ENCODE measurements around the gene NR3C1. TPM values are rescaled to one million over a fixed set of nuclear protein-coding genes. Genes with fewer than 3 reads are reported as not detected.

NR3C1 gene
- total RNA-seq, 6 experiments from 2014 or later = 27.3 to 60.1 (median 47.2) TPM

- no peaks in the 10 kb centered on the region for H3K9me3 ChIP-seq
- TF ChIP-seq, protein P1, sequence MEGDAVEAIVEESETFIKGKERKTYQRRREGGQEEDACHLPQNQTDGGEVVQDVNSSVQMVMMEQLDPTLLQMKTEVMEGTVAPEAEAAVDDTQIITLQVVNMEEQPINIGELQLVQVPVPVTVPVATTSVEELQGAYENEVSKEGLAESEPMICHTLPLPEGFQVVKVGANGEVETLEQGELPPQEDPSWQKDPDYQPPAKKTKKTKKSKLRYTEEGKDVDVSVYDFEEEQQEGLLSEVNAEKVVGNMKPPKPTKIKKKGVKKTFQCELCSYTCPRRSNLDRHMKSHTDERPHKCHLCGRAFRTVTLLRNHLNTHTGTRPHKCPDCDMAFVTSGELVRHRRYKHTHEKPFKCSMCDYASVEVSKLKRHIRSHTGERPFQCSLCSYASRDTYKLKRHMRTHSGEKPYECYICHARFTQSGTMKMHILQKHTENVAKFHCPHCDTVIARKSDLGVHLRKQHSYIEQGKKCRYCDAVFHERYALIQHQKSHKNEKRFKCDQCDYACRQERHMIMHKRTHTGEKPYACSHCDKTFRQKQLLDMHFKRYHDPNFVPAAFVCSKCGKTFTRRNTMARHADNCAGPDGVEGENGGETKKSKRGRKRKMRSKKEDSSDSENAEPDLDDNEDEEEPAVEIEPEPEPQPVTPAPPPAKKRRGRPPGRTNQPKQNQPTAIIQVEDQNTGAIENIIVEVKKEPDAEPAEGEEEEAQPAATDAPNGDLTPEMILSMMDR (IDR thresholded peaks at IDR 0.05) = no peak
- no peak for TF ChIP-seq POLR2A (IDR thresholded peaks at IDR 0.05)
- ATAC-seq (no peak), DNase-seq (no peak)
- H3K27ac ChIP-seq = no peak overlapping the region
- whole genome bisulfite sequencing (ENCODE audit: insufficient coverage, low coverage, low lambda C conversion rate, missing lambda C conversion rate) = 83% methylated on average over 2 of the region's 2 CpGs
- intact Hi-C loops (cut with DNase I) = no loop called here
- H3K4me1 ChIP-seq = peaks cover 0 to 29% (median 3%) of the 10 kb centered on the region in 4 donors
- H3K4me3 ChIP-seq = no peak overlapping the region
- no peaks in the 10 kb centered on the region for H3K36me3 ChIP-seq
- no peaks in the 10 kb centered on the region for H3K27me3 ChIP-seq
These were observed 39.4 kb downstream of the NR3C1 start for GRCh38 chr5:143364061-143364460.

- no peak for DNase-seq
- no peaks in the 10 kb centered on the region for H3K9me3 ChIP-seq
- H3K36me3 ChIP-seq = no peaks in the 10 kb centered on the region
- intact Hi-C loops (cut with DNase I) = no loop called here
- no peaks in the 10 kb centered on the region for H3K27me3 ChIP-seq
- TF ChIP-seq POLR2A (IDR thresholded peaks at IDR 0.05) = no peak
- TF ChIP-seq, protein P1 (IDR thresholded peaks at IDR 0.05) = no peak
- no peak overlapping the region for H3K4me3 ChIP-seq
- H3K27ac ChIP-seq = no peak overlapping the region
- peaks cover 0 to 36% (median 3%) of the 10 kb centered on the region in 4 donors for H3K4me1 ChIP-seq
- ATAC-seq = no peak
- 91% methylated on average over 1 of the region's 1 CpG for WGBS (ENCODE audit: insufficient coverage, low coverage, low lambda C conversion rate, missing lambda C conversion rate)
These were observed 40.7 kb downstream of the NR3C1 start for GRCh38 chr5:143362664-143363227.

DNA sequence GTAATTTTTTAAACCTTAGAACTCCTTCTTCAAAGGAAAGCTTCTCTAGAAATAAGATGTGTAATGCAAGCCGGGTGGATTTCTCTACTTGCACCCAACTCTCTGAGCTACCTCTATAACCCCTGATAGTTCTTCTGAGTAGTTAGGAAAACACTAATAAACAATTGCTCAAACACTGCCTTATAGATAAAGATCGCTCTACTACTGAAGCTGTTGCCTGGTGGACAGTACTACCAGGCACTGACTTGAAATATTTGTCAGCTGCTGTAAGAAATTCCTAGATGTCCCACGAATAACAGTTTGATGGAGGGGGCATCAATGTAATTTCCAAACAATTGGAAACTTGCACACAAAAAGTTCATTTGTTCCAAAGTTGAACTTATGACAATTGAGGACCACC is 42.0 kb downstream of the NR3C1 start:
- WGBS (ENCODE audit: insufficient coverage, low coverage, low lambda C conversion rate, missing lambda C conversion rate) = 60% methylated on average over 3 of the region's 3 CpGs
- no peaks in the 10 kb centered on the region for H3K36me3 ChIP-seq
- DNase-seq = no peak
- H3K27ac ChIP-seq = no peak overlapping the region
- intact Hi-C loops (cut with DNase I) = no loop called here
- no peaks in the 10 kb centered on the region for H3K27me3 ChIP-seq
- no peaks in the 10 kb centered on the region for H3K9me3 ChIP-seq
- ATAC-seq = peak in 1 of 4 donors; percentile 58
- TF ChIP-seq, protein P1 (IDR thresholded peaks at IDR 0.05) = no peak
- no peak for TF ChIP-seq POLR2A (IDR thresholded peaks at IDR 0.05)
- H3K4me3 ChIP-seq = no peak overlapping the region
- peaks cover 0 to 49% (median 6%) of the 10 kb centered on the region in 4 donors for H3K4me1 ChIP-seq

DNA sequence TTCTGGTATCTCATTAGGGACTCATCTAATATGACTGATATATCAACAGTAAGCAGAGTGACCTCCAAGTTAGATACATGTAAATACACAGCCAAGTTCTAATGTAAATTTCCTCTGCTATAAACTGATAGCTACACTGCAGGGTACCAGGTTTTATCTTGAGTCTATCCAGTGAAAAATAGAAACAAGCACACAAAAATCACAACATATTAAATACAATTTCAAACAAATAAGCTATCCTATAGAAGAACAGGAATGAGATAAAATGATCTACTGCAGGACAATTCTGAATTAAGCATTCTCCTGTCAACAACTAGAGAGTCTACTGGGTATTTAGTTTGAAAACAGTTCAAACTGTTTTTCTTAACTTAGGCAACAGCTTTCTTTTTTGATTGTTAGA is 42.7 kb downstream of the NR3C1 start:
- Histone ChIP-seq H3K4me3 (no peak overlapping the region), H3K4me1 (peaks cover 0 to 55% (median 9%) of the 10 kb centered on the region in 4 donors), H3K27me3 (no peaks in the 10 kb centered on the region), H3K27ac (no peak overlapping the region), H3K9me3 (no peaks in the 10 kb centered on the region), H3K36me3 (no peaks in the 10 kb centered on the region)
- ATAC-seq (no peak), DNase-seq (no peak)
- intact Hi-C loops (cut with DNase I) = no loop called here
- TF ChIP-seq, protein P1 (IDR thresholded peaks at IDR 0.05) = no peak
- no peak for TF ChIP-seq POLR2A (IDR thresholded peaks at IDR 0.05)

GRCh38 chr5:143359869-143360268 is 43.6 kb downstream of the NR3C1 start:
- H3K36me3 ChIP-seq = no peaks in the 10 kb centered on the region
- WGBS (ENCODE audit: insufficient coverage, low coverage, low lambda C conversion rate, missing lambda C conversion rate) = 79% methylated on average over 2 of the region's 2 CpGs
- DNase-seq (no peak), ATAC-seq (no peak)
- H3K27me3 ChIP-seq = no peaks in the 10 kb centered on the region
- intact Hi-C loops (cut with DNase I) = no loop called here
- H3K9me3 ChIP-seq = no peaks in the 10 kb centered on the region
- H3K4me1 ChIP-seq = peaks cover 0 to 64% (median 11%) of the 10 kb centered on the region in 4 donors
- TF ChIP-seq, protein P1 (IDR thresholded peaks at IDR 0.05) = no peak
- TF ChIP-seq POLR2A (IDR thresholded peaks at IDR 0.05) = no peak
- no peak overlapping the region for H3K27ac ChIP-seq
- no peak overlapping the region for H3K4me3 ChIP-seq

All from right lobe of liver (tissue), 6 donors.